ENCODE measurements around the gene DOCK7.

DOCK7 gene

GRCh38 chr1:62693123-62693522, 4.9 kb upstream of the DOCK7 start:
- no peak for DNase-seq
- in situ Hi-C loops (cut with HindIII; ENCODE audit: low pct_ligation_motif_present, low sequenced_read_pairs): no loop called here
- TF ChIP-seq CTCF (IDR thresholded peaks at IDR 0.05; ENCODE audit: low read depth, low read length, missing control alignments): no peak
- Histone ChIP-seq H3K27ac (no peak overlapping the region), H3K27me3 (replicated peaks) (no peaks in the 10 kb centered on the region), H3K36me3 (replicated peaks) (no peaks in the 10 kb centered on the region), H3K4me3 (ENCODE audit: low read depth, low read length) (no peak overlapping the region)

GRCh38 chr1:62691062-62691844, 3.1 kb upstream of the DOCK7 start:
- no peak for DNase-seq
- no peak for TF ChIP-seq CTCF (IDR thresholded peaks at IDR 0.05; ENCODE audit: low read depth, low read length, missing control alignments)
- in situ Hi-C loops (cut with HindIII; ENCODE audit: low pct_ligation_motif_present, low sequenced_read_pairs): no loop called here
- no peak overlapping the region for H3K27ac ChIP-seq
- no peaks in the 10 kb centered on the region for H3K36me3 ChIP-seq (replicated peaks)
- no peaks in the 10 kb centered on the region for H3K27me3 ChIP-seq (replicated peaks)
- no peak overlapping the region for H3K4me3 ChIP-seq (ENCODE audit: low read depth, low read length)

GRCh38 chr1:62689524-62689923, 1.3 kb upstream of the DOCK7 start:
- peak; percentile 36 for DNase-seq
- in situ Hi-C loops (cut with HindIII; ENCODE audit: low pct_ligation_motif_present, low sequenced_read_pairs): no loop called here
- no peaks in the 10 kb centered on the region for H3K27me3 ChIP-seq (replicated peaks)
- no peak for TF ChIP-seq CTCF (IDR thresholded peaks at IDR 0.05; ENCODE audit: low read depth, low read length, missing control alignments)
- H3K4me3 ChIP-seq (ENCODE audit: low read depth, low read length): peak overlapping the region; percentile 26
- peak overlapping the region; percentile 47 for H3K27ac ChIP-seq
- H3K36me3 ChIP-seq (replicated peaks): no peaks in the 10 kb centered on the region

GRCh38 chr1:62688687-62689085, 500 bp upstream of the DOCK7 start:
- Histone ChIP-seq H3K4me3 (ENCODE audit: low read depth, low read length) (peak overlapping the region; percentile 81), H3K27ac (peak overlapping the region; percentile 67), H3K27me3 (replicated peaks) (no peaks in the 10 kb centered on the region), H3K36me3 (replicated peaks) (no peaks in the 10 kb centered on the region)
- peak; percentile 14 for DNase-seq
- in situ Hi-C loops (cut with HindIII; ENCODE audit: low pct_ligation_motif_present, low sequenced_read_pairs): no loop called here
- no peak for TF ChIP-seq CTCF (IDR thresholded peaks at IDR 0.05; ENCODE audit: low read depth, low read length, missing control alignments)

GRCh38 chr1:62687421-62687902, 724 bp downstream of the DOCK7 start:
- Histone ChIP-seq H3K36me3 (replicated peaks) (no peaks in the 10 kb centered on the region), H3K27ac (peak overlapping the region; percentile 67), H3K27me3 (replicated peaks) (no peaks in the 10 kb centered on the region), H3K4me3 (ENCODE audit: low read depth, low read length) (peak overlapping the region; percentile 81)
- in situ Hi-C loops (cut with HindIII; ENCODE audit: low pct_ligation_motif_present, low sequenced_read_pairs): no loop called here
- TF ChIP-seq CTCF (IDR thresholded peaks at IDR 0.05; ENCODE audit: low read depth, low read length, missing control alignments): no peak
- peak; percentile 11 for DNase-seq
